Mesothelial cell of epicardium (in vitro differentiated cells): ENCODE measurements around the gene CWC27. TPM values are rescaled to one million over a fixed set of nuclear protein-coding genes. Genes with fewer than 3 reads are reported as not detected.
"Not testable (repeated sequence)": the region's sequence is repeated elsewhere in the genome, so short reads cannot be mapped to it uniquely, and the experiment has no call there.

ENCODE experiments used
- DNase-seq, 2 experiments: peaks; one replicate each; pipeline ENCODE4 v3.0.0; 2021; ENCODE audit warnings: low spot score in 2 of 2; ENCODE audit not compliant: unreplicated experiment in 2 of 2
- H3K27ac Mint-ChIP-seq: 2 replicates; pipeline ENCODE4 v1.8.0; 2021; ENCODE audit warnings: mixed read lengths
- H3K27me3 Mint-ChIP-seq: 2 replicates; pipeline ENCODE4 v1.8.0; 2021; ENCODE audit warnings: low read depth, mixed read lengths
- H3K36me3 Mint-ChIP-seq: 2 replicates; pipeline ENCODE4 v1.8.0; 2021; ENCODE audit warnings: mixed read lengths
- H3K4me1 Mint-ChIP-seq: 2 replicates; pipeline ENCODE4 v1.8.0; 2021; ENCODE audit warnings: mixed read lengths
- H3K4me3 Mint-ChIP-seq: 2 replicates; pipeline ENCODE4 v1.8.0; 2021; ENCODE audit warnings: mild to moderate bottlenecking, moderate library complexity, mixed read lengths
- H3K9me3 Mint-ChIP-seq: 2 replicates; pipeline ENCODE4 v1.8.0; 2021; ENCODE audit warnings: mixed read lengths
- CTCF ChIP-seq: fragments of 200-600 bp; sonication (generic); IDR thresholded peaks from one replicate; pipeline ENCODE4 v1.5.0; 2021; ENCODE audit warnings: antibody characterized with exemption; ENCODE audit not compliant: unreplicated experiment
- total RNA-seq: library from RNA; stranded (reverse); gene quantifications from 3 replicates; pipeline ENCODE4 v1.2.1, GENCODE V29; 2021

Gene CWC27
- total RNA-seq, 1 donor from 2014 or later, result 30.0 TPM

DNA sequence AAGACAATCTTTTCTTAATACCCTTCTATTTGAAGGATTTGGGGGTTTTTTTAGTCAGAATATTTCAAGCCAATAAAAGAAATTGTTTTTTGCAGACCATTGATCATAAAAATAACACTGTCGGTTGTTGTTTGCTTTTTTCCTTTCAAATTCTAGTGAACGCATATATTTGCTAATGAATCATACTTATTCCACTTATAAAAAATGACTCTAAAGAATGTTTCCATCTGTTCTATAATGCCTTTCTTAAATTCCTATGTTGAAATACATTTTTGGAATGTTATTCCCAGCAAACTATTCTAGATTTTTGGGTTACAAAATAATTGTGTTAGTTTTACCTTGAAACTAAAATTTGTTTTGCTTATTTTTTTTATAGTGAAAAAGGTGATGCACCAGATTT, 32.2 kb downstream of the CWC27 start:
- no peaks in the 10 kb centered on the region for H3K9me3 Mint-ChIP-seq
- no peak for DNase-seq
- no peak overlapping the region for H3K4me3 Mint-ChIP-seq
- no peak overlapping the region for H3K27ac Mint-ChIP-seq
- TF ChIP-seq CTCF, result no peak
- no peaks in the 10 kb centered on the region for H3K4me1 Mint-ChIP-seq
- no peaks in the 10 kb centered on the region for H3K27me3 Mint-ChIP-seq
- peaks cover 3% of the 10 kb centered on the region for H3K36me3 Mint-ChIP-seq

- TF ChIP-seq CTCF, result no peak
- H3K27ac Mint-ChIP-seq, result no peak overlapping the region
- H3K27me3 Mint-ChIP-seq, result no peaks in the 10 kb centered on the region
- H3K9me3 Mint-ChIP-seq, result no peaks in the 10 kb centered on the region
- H3K4me3 Mint-ChIP-seq, result no peak overlapping the region
- no peaks in the 10 kb centered on the region for H3K4me1 Mint-ChIP-seq
- peaks cover 10% of the 10 kb centered on the region for H3K36me3 Mint-ChIP-seq
- DNase-seq, result no peak
Observed at GRCh38 chr5:64806537-64806936, 37.8 kb downstream of the CWC27 start.

- no peaks in the 10 kb centered on the region for H3K27me3 Mint-ChIP-seq
- no peaks in the 10 kb centered on the region for H3K9me3 Mint-ChIP-seq
- TF ChIP-seq CTCF, result no peak
- DNase-seq, result no peak
- H3K4me3 Mint-ChIP-seq, result no peak overlapping the region
- H3K27ac Mint-ChIP-seq, result no peak overlapping the region
- no peaks in the 10 kb centered on the region for H3K4me1 Mint-ChIP-seq
- peaks cover 10% of the 10 kb centered on the region for H3K36me3 Mint-ChIP-seq
Observed at GRCh38 chr5:64807520-64807919, 38.8 kb downstream of the CWC27 start.

- Mint-ChIP-seq H3K27me3 (no peaks in the 10 kb centered on the region), H3K4me1 (peaks cover 4% of the 10 kb centered on the region), H3K36me3 (peaks cover 10% of the 10 kb centered on the region), H3K27ac (no peak overlapping the region), H3K4me3 (no peak overlapping the region), H3K9me3 (no peaks in the 10 kb centered on the region)
- no peak for DNase-seq
- TF ChIP-seq CTCF, result peak; percentile 73
Observed at GRCh38 chr5:64811050-64811640, 42.4 kb downstream of the CWC27 start.

- H3K9me3 Mint-ChIP-seq, result no peaks in the 10 kb centered on the region
- no peak for DNase-seq
- H3K36me3 Mint-ChIP-seq, result peaks cover 10% of the 10 kb centered on the region
- TF ChIP-seq CTCF, result no peak
- no peak overlapping the region for H3K27ac Mint-ChIP-seq
- H3K4me1 Mint-ChIP-seq, result peaks cover 4% of the 10 kb centered on the region
- H3K4me3 Mint-ChIP-seq, result no peak overlapping the region
- no peaks in the 10 kb centered on the region for H3K27me3 Mint-ChIP-seq
Observed at GRCh38 chr5:64814073-64814472, 45.3 kb downstream of the CWC27 start.

- Mint-ChIP-seq H3K9me3 (no peaks in the 10 kb centered on the region), H3K4me1 (peaks cover 4% of the 10 kb centered on the region), H3K27ac (no peak overlapping the region), H3K36me3 (peaks cover 4% of the 10 kb centered on the region), H3K4me3 (no peak overlapping the region), H3K27me3 (no peaks in the 10 kb centered on the region)
- DNase-seq, result no peak
- TF ChIP-seq CTCF, result no peak
Observed at GRCh38 chr5:64818245-64818644, 49.5 kb downstream of the CWC27 start.

- H3K9me3 Mint-ChIP-seq, H3K27ac Mint-ChIP-seq, DNase-seq, H3K27me3 Mint-ChIP-seq, H3K4me3 Mint-ChIP-seq, H3K36me3 Mint-ChIP-seq, H3K4me1 Mint-ChIP-seq: not testable (repeated sequence)
Observed at GRCh38 chr5:64819345-64819744, 50.6 kb downstream of the CWC27 start.
